NCI-H345 treated with DMSO at 0.1 percent for 48 hours (cell line): ENCODE measurements around the gene SLC7A4.
"Not testable (repeated sequence)": the region's sequence is repeated elsewhere in the genome, so short reads cannot be mapped to it uniquely, and the experiment has no call there.

Experiments used
- DNase-seq: peaks from one replicate; lab custom pipeline; 2025; ENCODE audit not compliant: unreplicated experiment; lab: John Stamatoyannopoulos, UW

Gene SLC7A4

GRCh38 chr22:21022955-21023614 lies 9.3 kb downstream of the SLC7A4 start:
- DNase-seq: no peak

GRCh38 chr22:21022507-21022906 lies 9.9 kb downstream of the SLC7A4 start:
- DNase-seq: no peak

- DNase-seq: no peak
Measured at GRCh38 chr22:21020802-21021429, 11.4 kb downstream of the SLC7A4 start.

GRCh38 chr22:21018314-21018713 lies 14.0 kb downstream of the SLC7A4 start:
- DNase-seq: no peak

DNA sequence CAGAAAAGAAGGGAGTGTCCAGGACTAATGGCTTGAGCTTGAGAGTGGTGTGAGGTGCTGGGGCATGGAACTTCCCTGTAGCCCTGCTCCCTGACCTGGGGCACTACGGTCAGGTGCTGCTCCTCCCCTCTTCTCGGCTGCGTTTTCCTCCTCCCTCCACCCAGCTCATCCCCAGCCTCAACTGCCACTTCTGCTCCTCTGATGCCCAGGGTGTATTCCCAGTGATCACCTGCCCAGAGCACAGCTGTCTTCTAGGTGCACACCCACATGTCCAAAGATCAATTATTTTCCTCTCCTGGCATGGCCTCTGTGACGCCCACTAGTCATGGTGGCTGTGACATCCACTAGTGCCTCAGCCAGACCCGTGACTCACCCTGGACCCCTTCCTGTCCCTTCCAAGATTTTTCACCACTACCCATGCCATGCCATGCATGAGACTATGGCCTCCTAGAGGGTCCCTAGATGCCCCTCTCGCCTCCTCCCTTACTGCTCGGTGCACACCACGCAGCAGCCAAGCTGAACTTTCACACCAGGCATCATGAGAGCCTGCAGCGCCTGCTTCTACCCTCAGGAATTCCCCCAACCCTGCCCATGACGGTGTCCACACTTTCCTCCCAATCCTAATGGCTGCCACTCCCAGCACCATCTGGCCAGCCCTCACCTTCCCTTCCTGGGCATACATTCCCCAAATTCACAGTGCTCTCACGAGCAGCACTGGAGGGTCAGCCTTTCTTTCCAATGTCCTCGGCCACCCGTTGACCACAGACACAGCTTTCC lies 15.5 kb downstream of the SLC7A4 start:
- no peak for DNase-seq

GRCh38 chr22:21015466-21016006 lies 16.8 kb downstream of the SLC7A4 start:
- DNase-seq: no peak

DNA sequence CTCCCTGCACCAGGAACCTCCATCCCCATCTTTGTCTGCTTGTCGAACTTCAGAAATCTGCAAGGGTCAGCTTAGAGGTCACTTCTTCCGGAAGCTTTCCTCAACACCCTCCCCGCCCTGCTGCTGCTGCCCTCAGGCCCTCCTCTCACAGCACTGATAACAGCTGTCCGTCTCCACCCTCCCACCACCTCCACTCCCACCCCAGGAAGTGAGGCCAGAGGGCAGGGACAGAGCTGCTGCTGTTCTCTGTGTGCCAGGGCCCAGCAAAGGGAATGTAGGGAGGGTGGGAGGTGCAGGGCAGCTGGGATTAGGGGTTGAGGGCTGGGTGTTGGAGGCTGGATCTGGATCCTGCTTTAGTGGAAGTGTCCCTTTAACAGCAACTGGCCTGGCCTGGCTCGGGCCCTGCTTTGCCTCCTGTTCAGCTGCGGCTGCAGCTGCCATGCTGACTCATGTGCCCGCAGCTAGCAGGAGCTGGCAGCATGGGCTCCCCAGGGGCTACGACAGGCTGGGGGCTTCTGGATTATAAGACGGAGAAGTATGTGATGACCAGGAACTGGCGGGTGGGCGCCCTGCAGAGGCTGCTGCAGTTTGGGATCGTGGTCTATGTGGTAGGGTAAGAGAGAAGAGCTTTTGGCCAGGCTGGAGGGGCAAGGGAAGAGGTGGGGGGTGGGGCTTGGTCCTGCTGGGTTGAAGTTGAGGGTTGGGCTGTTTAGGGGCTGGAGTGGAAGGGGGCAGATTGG lies 17.5 kb downstream of the SLC7A4 start, which contains the start of gene P2RX6:
Gene P2RX6 (plus strand): TSS at position 440 of the 740 bp plus-strand sequence. CDS start 10 bp downstream, at position 450.
- DNase-seq: no peak

DNA sequence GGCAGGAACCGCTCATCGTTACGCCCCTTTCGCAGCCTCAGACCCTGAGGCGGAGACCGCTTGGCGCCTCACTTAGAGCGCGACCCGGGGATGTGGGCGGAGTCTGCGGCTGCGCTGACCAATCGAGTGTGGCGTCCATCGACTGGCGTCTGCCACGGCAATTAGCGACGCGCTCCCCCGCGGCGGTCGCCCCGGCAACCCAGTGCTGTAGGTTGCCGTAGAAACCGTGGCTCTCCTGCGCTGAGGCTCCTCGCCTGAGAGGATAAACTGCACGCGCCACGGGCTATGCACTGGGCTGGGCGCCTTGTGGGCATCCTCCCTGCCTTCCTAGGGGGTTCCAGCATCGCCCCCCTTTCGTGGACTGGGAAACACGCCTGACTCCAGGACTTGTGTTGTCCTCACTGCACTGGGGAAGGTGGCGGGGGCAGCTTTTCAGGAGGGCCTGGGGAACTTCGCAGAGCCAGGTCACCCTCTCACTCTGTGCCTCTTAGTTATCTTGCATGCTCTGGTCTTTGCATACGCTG lies 18.1 kb downstream of the SLC7A4 start:
- DNase-seq: peak; percentile 79

DNA sequence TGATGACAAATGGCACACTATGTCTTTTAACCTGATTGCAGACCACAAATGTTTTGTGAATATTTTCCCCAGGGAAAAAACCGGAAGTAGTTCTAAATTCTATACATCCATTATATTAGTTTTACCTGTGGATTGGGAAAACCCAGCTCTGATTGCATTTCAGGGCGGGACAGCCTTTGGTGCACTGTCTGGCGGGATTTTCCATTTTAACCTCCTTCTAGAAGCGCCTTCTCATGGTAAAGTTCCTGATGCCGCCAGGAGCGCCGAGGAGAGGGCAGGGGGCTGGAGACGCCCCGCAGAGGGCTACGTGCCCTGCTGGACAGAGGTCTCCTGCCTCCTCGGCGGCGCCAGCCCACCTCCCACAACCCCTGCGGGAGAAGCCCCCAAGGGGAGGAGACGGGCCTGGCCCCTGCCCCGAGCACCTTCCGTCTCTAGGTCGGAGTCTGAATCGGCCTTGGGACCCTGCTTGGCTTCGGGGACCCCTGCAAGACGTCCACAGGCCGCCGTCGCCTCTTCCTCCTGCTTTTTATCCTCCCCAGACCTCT lies 18.6 kb downstream of the SLC7A4 start:
- no peak for DNase-seq

- DNase-seq: no peak
Measured at GRCh38 chr22:21012446-21013407, 19.6 kb downstream of the SLC7A4 start.

DNA sequence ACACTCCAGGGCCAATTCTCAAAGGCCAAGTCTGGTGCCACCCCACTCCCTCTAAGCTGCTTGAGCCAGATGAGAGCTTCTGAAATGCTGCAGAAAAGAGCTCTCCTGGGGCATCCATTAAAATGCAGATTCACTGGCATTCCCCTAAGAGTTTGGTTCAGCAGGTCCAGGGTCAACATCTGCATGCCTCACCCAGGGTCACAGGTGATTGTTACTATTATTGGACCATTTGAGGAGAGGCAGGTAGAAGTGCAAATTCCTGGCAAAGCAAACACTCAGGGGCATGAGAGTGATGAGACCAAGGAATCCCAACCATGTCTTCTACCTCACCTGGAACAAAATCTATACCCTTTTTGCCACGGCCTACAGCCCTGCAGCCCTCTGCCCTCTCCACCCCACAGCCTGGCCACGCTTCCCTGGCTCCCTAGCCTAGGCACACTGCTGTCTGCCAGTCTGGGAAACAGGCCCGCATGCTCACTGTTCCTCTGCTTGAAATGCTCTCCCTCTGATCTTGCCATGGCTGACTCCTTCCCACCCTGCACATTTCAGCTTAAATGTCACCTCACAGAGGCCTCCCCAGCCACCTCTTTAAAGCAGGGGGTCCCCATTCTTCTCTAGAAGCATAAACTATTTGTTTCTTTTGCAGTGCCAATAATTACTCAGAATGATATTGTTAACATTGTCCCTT lies 21.8 kb downstream of the SLC7A4 start:
- DNase-seq: no peak

DNA sequence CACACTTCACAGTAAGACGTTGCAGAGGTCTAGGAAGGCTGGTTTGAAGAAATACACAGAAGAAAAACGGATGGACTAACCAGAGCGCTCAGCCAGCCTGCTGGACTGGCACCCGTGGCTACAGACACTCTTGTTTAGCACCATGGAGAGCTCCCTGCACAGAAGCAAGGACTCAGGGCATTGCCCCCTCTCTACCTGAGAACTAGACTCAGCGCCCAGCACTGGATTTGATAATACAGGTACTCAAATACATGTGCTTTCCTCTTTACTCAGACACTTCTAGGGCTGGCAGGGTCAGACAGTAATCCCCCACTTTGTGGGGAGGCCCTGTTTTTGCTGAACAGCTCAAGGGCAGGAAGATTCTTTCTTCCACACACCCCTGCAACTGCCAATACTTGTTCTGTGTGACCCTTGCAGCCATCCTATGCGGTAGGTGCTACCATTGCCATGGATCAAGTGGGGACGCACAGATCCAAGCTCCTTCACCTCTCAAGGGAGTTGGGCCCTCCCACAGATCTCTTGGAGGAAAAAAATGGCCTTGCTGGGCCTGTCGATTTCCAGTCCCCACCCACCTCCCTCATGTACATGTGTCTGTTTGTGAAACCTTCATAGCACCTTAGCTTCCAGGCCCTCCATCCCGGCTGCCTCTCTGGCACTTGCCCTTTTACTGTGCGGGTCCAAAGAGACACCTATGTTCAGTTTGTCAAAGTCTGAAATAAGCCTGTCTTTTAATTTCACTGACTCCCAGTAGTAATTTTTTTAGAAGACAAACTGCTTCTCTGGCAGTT lies 22.5 kb downstream of the SLC7A4 start:
- DNase-seq: no peak

DNA sequence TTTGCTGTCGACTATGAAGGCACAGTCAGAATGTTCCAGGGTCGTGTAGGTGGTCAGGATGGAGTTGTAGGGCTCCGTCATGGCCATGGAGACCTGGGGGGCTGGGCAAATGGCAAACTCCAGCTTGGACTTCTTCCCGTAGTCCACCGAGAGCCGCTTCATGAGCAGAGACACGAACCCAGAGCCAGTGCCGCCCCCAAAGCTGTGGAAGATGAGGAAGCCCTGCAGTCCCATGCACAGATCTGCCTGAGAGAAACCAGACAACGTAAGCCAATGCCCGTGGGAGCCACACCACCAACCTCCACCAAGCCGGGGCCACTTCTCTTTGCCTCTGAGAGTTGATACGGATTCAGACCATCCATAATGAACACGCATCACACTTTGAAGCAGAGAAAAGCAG lies 23.2 kb downstream of the SLC7A4 start:
- not testable (repeated sequence) for DNase-seq

DNA sequence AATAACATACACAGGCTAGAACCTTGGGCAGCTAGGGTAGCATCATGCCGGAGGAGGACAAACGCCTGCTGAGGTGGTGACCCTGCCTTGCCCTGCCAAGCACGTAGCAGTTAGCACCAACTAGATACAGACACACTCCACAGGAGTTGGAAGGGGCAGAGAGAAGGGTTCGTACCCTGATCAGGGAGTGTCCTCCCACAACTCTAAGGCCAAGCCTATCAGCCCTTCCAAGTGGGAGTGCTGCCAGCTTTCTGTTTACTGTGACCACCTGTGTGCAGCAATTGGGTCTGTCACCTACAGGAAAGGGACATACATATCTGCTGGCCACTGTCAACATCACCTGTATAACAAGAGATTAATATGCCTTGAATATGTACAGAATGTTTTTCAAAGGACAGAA lies 28.6 kb downstream of the SLC7A4 start:
- DNase-seq: no peak

GRCh38 chr22:21001601-21002325 lies 30.6 kb downstream of the SLC7A4 start, which contains the start of gene THAP7:
Gene THAP7 (minus strand): TSS chr22:21002118. CDS start chr22:21001911, 207 bp downstream.
- DNase-seq: peak; percentile 63

GRCh38 chr22:21000987-21001600 lies 31.3 kb downstream of the SLC7A4 start:
- DNase-seq: no peak
